ENCODE results near the gene CLN6.
"Not testable (repeated sequence)": the region's sequence is repeated elsewhere in the genome, so short reads cannot be mapped to it uniquely, and the experiment has no call there.

CLN6 gene

DNA sequence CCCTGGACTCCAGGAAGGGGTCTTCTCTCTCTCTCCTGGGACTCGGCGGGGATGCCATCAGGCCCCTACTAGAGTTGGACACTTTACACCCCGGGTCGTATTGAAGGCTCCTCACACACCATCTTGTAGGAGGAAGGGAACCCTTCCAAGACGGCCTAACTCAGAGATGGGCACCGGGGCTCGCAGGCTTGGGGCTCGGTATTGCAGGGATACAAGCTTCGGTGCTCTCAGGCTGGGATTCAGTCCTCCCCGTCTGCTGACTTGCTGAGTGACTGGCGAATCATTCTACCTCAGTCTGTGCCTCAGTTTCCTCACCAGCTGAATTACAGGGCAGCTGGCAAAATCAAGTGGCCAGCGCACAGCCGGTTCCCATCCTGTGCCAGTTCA, 24.0 kb downstream of the CLN6 start:
- no peak for DNase-seq

DNA sequence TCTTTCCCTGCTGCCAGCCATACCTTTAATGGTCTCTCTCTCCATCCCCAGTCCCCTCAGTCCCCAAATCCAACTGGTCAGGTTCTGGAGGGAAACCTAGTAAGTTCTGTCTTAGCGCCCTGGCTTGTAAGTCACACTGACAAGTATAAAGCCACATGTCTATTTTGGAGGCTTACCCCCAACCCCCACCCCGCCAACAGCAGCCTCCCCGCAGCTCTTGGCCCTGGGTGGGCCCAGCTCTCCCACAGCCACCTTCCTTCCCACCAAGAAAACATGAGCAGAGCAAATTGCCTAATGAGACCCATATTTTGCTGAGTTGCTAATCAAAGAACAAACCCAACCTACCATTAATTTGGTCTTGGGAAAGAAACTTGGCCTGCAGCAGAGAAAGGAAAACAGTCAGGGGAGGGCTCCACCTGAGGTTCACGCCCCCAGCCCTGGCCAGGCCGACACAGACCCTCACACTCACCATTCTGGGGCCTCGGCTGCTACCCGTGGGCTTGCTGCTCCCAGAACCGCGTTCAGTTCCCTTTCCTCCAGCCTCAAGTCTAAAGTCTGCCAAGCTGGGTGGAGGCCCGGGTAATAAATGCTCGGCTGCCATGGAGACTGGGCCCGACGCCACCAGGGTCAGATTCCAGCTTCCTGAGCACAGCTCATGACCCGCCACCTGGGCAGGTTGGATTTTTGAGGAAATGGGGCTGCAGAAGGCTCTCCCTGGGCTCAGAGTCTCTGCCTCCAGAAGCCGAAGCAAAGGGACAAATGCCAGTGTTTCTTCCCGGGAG, 24.6 kb downstream of the CLN6 start, which contains the start of gene CALML4:
CALML4 (minus strand) TSS at position 557 of the 782 bp plus-strand sequence; CDS start at position 472, 85 bp downstream.
- no peak for DNase-seq

DNA sequence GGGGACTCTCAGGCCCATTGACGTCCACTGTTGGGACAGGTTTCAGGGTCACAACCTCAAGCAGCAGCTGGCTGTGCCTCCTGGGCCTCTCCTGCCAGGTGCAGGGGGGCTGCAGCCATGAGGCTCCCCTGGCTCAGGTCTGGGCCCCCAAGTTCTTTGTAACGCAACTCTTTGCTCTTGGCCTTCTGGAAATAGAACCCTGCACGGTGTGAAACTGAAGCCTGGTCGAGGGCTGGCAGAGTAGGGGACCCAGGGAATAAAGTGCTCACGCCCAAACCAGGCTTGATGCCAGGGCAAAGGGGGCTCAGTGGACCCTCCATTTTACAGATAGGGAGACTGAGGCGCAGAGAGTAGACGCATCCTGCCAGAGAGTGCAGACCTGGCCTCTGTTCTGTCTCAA, 25.2 kb downstream of the CLN6 start:
- DNase-seq, result no peak

DNA sequence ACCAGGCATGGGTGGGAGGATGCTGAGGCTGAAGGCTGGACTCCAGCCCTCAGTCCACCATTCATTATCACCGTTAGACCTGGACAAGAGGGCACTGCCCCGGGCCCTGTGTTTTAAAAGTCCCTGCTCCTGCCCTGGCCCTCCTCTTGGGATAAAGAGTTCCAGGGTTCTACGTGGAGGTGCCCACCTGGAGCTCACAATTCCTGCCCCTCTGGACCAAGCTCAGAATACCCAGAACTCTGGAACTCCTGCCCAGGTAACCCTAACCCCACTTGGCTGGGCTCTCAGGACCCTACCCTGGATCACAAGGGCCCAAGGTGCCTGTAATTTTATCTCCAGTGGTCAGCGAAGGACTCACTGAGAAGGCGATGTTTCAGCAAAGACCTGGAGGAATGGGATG, 25.6 kb downstream of the CLN6 start:
- no peak for DNase-seq

DNA sequence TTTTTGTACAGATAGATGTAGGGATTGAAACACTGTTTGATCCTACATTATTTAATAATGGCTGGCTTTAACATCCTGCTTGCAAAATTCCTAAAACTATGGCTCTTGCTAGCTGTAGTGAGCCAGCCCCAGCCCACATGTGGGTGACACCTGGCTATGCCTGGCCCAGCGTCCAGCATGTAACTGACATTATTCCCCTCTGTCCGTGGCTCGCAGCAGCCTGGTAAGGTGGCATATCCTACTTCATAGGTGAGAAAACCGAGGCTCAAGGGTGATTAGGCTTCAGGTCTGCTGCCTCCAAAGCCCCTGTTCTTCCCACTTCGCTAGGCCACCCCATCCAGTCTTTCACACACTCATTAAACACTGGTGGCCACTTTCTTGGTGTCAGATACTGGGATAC, 26.0 kb downstream of the CLN6 start:
- DNase-seq, result no peak

DNA sequence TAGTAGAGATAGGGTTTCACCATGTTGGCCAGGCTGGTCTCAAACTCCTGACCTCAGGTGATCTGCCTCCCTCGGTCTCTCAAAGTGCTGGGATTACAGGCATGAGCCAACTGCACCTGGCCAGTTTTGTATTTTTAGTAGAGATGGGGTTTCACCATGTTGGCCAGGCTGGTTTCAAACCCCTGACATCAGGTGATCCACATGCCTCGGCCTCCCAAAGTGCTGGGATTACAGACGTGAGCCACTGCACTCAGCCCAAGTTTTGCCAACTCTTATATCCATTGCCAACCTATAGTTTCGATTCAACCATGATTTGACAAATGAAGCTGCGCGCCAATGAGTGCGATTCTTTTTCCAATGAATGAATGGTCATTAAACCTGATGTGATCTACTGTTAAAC, 26.5 kb downstream of the CLN6 start:
- not testable (repeated sequence) for DNase-seq

DNA sequence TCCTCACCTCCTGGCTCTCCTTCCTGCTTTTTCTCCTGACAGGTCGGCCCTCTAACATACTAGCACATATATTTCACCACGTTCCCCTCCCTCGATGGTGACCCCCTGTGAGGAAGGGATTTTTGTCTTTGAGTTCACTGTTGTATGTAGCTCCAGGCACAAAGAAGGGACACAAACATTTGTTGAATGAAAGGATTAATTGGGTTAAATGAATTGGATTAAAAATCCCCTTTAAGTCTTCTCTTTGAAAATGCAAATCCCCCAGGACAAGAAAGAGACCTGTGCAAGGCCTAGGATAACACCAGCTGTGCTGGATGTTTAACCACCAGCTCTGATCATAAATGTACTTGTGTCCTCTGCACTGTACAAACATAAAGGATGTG, 27.7 kb downstream of the CLN6 start:
- no peak for DNase-seq

DNA sequence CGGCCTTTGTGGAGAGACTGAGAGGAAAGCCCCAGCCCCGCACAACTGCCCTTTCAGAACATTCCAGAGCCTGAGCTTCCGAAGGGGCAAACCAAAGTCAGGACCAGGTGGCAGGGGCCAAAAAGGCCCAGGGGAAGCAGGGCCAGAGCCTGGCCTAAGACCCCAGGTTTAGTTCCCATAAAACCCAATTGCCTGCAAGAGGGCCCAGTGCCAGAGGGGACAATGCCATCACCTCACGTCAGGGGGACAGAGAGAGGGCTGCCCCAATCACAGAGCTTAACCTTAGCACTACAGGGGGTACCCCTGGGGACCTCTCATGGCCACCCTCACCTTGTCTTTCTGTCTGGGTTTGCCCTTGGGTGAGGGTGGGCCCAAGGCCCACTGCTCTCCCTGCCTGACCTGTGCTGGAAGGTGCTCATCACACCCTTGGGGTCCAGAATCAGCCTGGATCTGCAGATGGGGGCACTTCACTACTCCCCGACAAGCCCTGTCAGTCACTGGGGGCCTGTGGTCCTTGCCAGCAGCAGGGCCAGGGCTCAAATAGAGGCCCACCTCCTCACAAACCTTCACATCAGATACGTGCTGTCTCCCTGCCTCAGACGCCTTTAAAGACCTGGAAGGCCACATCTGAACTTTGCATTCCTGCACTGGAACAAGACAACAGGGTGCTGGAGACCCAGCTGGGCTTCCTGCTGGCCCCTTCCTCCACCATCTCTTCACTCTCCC, 28.2 kb downstream of the CLN6 start:
- no peak for DNase-seq

DNA sequence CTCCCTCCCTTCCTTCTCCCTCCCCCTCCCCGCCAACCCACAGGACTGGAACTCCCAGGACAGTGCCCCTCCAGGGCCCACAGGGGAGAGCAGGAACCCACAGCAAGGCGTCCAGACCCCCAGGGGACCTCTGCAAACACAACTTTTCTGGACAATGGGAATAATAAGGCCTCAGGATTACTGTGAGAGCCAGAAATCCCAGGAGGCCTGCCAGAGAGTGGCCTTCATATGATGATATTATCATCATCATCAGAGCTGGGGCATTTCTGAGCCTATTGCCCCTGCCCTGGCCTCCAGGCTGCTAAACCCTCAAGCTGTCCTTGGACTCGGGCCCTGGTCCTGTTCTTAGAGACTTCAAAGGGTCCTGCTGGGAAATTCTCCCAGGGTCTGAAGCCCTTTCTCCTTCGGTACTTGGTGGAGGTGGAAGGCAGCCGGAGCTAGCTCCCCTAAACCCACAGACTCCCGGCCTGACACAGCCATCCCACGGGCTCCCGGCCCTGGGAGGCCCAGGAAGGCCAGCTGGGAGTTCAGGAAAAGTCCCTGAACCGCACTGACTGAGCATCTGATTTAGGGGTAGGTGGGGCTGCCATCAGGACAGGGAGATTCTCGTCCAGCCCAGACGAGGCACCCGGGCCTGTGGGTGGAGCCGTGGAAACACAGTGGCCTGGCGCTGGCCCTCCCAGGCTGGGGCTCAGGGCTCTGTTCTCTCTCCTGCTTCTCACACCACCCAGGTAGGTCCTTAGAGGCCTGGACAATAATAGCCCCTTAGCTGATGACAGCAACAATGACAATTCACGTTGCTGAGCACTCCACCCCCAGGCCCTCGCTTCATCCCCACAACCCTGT, 29.3 kb downstream of the CLN6 start:
- DNase-seq, result no peak

DNA sequence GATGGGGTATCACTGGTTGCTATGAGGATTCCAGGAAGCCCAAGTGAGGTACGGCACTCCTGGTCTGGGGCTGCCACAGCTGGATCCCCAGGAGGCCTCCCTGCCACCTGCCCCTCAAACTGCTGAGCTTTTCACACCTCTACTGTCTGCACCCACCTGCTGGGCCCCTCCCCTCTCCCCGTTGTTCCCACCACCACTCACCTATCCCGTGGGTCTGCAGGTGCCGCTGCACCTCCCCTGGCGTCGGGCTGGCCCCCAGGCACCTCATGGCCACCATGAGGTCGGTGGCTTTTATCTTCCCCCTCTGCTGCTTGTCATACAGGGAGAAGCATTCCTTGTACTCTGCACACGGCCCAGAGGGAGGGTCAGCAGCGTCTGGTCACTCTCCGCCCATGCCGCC, 30.2 kb downstream of the CLN6 start:
- no peak for DNase-seq

DNA sequence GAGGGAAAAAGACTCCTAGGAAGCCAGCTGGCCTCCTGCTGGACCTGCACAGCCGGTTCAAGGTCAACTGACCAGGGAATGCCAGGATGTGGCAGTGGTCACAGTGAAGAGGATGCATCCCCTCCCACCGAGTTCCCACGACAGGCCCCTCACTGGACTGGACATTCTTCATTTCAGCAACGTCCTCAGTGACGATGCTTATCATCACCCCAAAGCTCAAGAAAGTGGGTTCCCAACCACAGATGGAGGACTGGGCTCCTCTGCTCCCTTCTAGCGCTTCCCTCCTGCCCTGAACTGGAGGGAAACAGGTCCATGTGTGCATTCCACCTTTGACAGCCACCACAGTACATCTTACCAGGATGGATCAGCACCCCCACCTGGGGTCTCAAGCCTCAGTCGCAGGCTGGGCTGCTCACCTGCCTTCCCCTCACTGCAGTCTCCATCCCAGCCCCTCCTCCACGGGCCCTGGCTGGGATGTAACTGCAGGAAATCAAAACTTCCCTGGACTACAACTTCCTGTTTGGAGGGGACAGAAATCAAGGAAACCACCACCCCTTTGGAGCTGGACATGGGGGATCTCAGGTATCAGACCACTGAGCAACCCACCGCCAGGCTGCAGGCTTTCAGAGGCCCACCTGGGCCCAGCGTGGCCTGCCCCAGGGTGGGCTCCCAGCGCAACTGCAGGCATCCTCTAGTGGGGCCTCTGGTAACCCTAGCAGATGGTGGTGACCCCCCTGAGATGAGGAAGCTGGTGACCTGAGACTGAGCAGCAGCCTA, 31.7 kb downstream of the CLN6 start:
- DNase-seq, result no peak

DNA sequence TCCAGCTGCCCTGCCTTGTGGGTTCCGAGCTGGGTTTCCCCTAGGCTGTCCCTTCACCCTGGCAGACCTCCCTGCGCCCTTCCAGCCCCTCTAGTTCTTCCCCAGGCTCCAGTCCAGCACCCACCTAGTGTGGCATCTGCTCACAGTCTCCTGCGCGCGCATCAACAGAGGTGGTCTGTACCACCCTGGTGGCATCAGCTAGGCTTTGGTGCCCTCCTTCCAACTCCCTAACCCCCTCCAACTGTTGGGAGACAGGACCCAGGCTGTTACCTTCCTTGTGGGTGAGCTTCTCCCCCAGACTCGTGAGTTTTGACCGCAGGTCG, 32.4 kb downstream of the CLN6 start:
- DNase-seq, result no peak

DNA sequence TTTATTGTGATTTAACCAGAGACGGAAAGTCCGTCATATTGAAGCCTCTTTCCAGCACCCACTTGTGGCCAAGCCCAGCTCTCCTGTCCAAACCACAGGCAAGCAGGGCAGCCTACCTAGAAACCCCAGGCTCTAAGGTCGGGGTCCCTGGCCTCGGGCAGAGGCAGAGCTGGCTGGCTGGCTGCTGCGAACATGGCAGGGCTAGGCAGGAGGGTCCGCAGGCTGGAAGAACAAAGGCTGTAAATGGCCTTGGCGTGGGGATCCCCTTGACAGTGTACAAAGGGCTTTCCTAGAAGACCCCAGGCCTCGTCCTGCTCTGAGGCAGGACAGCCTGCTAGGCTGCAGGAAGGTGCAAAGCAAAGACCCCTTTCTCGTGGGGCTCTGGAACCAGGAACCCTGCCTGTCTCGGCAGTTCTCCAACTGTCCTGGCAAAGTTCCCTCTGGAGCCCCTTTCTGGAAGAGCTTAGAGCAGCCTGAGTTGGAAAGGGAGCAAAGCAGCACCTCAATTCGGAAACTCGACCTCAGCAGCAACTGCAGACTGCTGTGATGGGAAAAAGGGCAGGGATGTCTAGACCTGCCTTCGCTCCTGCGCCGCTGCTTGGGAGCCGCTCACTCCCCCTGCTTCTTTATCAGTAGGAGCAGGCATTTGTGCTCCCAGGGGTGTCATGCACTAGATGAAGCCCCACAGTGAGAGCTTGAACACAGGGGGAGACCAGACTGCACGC, 32.9 kb downstream of the CLN6 start:
- DNase-seq, result no peak

DNA sequence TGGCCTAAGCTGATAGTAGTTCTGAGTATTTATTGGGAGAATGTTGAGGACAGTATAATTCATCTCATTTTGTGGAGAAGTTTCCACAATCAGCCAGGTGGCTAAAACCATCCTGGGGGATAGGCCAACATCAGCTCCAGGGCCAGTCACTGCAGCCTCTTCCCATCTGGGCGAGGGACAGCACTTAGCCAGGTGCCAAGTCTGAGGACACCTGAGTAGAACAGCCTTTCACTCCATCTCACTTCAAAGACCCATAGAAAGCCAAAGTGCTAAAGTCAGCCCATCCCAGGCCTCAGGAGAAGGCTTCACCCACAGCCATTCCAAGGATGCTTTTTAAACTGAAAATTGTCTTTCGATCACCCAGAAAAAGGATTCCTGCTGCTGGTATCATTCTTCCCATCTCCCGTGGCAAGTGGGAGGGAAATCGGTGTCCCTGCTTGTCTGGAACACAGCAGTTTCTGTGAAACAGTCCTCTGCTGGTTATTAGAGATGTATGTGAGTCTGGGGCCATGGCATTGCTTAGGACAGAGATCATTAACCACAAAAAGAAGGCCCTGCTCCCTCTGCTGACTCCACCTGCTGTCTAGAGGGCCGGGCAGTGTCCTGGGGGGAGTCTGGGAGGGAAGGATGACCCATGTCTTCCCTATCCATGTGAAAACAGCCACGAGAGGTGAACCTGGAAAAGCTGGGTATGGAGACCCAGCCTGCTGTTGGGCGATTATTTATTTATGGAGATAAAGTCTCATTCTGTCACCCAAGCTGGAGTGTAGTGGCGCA, 34.0 kb downstream of the CLN6 start:
- DNase-seq, result no peak

DNA sequence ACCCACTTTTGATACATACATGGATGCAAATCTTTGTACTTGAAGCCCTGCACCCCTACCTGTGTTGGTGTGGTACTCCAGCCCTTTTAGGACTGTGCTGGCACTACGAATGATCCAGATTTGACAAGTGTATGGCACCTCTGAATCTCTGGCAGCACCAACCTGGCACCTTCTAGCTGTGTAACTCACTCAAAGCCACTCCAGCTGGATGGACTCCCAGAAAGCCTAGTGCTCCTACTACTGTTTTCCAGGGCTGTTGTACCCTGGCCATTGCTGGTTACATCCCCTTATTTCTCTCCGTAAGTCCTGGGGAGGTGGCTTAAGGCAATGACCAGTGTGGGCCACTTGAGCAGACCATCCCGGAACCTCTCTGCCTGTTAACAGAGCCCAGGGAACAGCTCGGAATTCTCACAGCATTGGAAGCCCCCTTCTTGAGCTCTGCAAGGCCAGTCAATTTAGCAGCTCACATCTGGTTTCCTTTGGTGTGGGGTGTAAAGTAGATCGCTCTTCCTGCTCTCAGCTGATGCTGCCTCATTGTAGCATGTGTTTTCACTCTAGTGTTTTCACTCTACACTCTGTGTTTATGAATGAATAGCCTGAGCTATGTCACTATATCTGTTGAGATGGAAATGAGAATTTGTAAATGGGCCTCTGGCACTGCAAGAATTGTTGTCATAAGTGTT, 36.6 kb downstream of the CLN6 start:
- DNase-seq, result no peak

DNA sequence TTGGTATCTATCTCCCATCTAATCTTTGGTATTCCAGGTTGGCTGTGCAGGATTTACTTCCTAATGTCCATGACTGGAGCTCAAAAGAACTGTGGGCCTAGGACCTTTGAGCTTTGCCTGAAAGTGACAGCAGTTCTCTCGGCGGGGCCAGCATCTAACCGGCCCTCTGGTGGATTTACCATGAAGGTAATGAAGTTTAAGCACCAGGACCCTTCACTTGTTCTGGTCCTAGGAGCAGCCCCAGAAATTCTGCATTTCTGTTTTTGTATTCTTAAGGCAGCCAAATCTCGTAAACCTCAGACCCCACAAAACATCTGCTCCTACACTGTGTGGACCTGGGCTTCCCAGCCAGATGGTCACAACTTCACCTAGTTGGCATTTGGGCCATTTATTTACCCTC, 37.4 kb downstream of the CLN6 start:
- no peak for DNase-seq

DNA sequence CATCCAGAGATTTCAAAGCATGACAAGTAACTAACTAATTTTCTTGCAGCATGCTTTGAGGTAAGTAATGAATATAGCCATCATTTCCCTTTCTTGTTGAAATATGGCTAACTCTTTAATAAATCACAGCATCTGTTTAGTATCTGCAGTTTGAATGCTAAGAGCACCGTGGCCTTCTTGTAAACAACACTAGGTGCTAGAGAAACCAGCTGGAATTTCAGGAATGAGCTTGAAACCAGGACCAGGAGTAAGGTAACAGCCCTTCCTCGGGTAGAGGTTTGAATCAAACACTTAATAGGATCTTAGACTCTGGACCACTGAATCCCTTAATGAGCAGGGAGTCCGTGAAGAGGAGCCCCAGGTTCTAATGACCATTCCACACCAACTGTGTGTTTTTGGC, 38.0 kb downstream of the CLN6 start:
- no peak for DNase-seq

DNA sequence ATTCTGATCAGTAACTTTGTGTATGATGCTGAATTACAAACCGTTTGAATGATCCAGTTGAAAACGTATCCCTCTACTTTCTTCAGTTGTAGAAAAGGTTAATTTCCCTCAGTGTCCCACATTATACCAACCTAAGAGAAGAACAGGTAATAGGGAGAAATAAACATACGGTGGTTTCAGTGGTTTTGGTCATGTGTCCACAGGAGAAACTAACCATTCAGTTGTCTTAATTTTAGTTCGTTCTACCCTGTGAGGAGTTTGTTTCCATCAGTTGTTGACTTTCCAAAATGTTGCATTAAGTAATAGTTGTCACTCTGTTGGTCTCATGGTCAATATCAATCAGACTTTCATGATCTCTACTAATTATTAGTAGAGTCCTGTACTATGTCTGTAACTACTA, 39.5 kb downstream of the CLN6 start:
- DNase-seq, result no peak

DNA sequence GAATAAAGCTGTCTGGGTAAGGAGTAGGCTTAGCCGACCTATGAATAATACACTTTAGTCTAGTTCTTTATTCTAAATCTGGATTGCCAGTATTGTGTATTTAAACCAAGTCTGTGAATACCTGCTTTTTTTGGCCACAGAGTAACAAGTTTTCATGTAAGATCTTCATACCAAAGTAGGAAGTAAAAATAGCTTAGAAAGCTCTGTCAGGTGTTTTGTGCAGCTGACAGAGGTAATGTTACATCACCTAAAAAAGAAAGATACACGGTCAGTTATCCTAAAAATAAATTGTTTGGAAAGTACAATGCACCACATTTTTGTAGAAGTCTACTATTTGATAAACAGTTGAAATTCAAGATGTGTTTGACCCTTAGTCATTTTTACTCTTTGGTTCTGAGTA, 40.9 kb downstream of the CLN6 start:
- DNase-seq, result no peak

DNA sequence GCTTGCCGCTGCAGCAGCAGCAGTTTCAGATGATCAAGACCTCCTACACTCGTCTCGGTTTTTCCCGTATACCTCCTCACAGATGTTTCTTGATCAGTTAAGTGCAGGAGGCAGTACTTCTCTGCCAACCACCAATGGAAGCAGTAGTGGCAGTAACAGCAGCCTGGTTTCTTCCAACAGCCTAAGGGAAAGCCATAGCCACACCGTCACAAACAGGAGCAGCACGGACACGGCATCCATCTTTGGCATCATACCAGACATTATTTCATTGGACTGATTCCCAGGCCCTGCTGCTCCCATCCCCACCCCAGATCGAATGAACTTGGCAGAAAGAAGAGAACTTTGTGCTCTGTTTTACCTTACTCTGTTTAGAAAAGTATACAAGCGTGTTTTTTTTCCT, 42.0 kb downstream of the CLN6 start:
- no peak for DNase-seq

All from activated CD4-positive, CD25-positive, alpha-beta regulatory T cell treated with anti-CD3 and anti-CD28 coated beads, Interleukin-2, amount 50 U/mL, for 72 hours (primary cell).